Measurements from ENCODE around the gene PSMC4.
"Not testable (repeated sequence)": the region's sequence is repeated elsewhere in the genome, so short reads cannot be mapped to it uniquely, and the experiment has no call there.

Gene PSMC4

DNA sequence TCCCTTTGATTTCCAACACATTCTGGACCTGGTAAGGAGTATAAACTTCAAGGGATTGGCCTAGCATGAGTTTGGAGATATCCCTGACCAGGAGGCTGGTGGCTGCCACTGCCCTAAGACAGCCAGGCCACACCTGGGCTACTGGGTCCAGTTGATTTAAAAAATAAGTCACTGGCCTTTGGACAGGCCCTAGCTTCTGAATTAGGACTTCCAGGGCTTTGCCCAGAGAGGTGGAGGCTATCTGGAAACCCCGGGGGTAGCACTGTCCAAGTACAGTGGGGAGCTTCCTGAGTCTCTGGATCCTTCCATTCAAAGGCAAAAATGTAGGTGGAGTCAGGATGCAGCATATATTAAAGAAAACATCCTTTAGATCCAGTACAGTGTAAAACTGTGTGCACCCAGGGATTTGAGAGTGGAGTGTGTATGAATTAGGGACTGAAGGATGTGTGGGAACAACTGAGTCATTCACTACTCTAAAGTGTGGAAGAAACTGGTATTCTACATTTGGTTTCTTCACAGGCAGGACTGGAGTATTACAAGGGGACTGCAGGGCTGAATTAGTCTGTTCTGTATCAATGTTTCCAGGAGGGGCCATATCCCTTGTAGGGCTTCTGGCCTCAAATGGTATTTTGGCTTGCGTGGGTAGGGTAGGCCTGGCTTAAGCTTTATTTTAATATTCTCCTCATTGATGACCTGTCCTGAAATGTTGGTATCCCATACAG lies 21.8 kb upstream of the PSMC4 start:
- DNase-seq = no peak

- DNase-seq = no peak
These were observed 19.8 kb upstream of the PSMC4 start for GRCh38 chr19:39951065-39951650.

- no peak for DNase-seq
These were observed 19.3 kb upstream of the PSMC4 start for GRCh38 chr19:39951686-39952085.

DNA sequence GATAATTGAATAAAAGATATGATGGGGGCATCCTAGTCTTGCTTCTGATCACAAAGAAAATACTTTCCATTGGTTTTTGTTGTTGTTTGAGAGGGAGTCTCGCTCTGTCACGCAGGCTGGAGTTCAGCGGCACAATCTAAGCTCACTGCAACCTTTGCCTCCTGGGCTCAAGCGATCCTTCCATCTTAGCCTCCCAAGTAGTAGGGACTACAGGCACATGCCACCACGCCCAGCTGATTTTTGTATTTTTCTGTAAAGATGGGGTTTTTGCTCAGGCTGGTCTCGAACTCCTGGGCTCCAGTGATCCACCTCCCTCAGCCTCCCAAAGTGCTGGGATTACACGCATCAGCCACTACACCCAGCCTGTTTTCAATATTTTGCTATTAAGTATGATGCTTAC lies 17.1 kb upstream of the PSMC4 start:
- DNase-seq = no peak

DNA sequence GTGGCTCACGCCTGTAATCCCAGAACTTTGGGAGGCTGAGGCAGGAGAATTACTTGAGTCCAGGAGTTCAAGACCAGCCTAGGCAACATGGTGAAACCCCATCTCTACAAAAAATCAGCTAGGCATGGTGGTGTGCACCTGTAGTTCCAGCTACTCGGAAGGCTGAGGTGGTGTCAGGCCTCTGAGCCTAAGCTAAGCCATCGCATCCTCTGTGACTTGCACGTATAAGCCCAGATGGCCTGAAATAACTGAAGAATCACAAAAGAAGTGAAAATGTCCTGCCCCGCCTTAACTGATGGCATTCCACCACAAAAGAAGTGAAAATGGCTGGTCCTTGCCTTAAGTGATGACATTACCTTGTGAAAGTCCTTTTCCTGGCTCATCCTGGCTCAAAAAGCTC lies 13.1 kb upstream of the PSMC4 start:
- DNase-seq = not testable (repeated sequence)

- not testable (repeated sequence) for DNase-seq
These were observed 12.0 kb upstream of the PSMC4 start for GRCh38 chr19:39958942-39959341.

DNA sequence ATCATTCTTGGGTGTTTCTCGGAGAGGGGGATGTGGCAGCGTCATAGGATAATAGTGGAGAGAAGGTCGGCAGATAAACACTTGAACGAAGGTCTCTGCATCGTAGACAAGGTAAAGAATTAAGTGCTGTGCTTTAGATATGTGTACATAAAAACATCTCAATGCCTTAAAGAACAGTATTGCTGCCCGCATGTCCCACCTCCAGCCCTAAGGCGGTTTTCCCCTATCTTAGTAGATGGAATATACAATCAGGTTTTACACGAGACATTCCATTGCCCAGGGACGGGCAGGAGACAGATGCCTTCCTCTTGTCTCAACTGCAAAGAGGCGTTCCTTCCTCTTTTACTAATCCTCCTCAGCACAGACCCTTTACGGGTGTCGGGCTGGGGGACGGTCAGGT lies 11.6 kb upstream of the PSMC4 start:
- not testable (repeated sequence) for DNase-seq

GRCh38 chr19:39963898-39964297 lies 7.1 kb upstream of the PSMC4 start:
- DNase-seq = no peak

GRCh38 chr19:39966617-39967016 lies 4.3 kb upstream of the PSMC4 start:
- DNase-seq = no peak

DNA sequence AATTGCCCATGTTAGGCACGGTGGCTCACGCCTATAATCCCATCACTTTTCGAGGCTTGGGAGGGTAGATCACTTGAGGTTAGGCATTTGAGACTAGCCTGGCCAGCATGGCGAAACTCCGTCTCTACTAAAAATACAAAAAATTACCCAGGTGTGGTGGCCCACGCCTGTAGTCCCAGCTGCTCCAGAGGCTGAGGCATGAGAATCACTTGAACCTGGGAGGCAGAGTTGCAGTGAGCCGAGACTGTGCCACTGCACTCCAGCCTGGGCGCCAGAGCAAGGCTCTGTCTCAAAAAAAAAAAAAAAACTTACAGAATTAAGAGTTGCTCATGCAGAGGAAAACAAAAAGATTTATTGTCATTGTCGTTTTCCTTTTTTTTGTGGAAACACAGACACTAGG lies 3.4 kb upstream of the PSMC4 start:
- DNase-seq = no peak

DNA sequence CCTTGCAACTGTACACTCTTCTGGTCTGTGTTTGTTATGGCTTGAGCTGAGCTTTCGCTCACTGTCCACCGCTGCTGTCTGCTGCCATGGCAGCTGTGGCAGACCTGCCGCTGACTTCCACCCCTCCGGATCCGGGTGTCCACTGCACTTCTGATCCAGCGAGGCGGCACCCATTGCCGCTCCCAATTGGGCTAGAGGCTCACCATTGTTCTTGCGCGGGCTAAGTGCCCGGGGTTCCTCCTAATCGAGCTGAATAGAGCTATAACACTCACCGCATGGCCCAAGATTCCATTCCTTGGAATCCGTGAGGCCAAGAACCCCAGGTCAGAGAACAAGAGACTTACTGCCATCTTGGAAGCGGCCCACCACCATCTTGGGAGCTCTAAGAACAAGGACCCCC lies 2.2 kb upstream of the PSMC4 start:
- no peak for DNase-seq

GRCh38 chr19:39969266-39969665 lies 1.7 kb upstream of the PSMC4 start:
- DNase-seq = no peak

GRCh38 chr19:39969681-39970424 lies 1.1 kb upstream of the PSMC4 start:
- DNase-seq = no peak

- DNase-seq = peak in 1 of 2 experiments; percentile 42
These were observed 615 bp upstream of the PSMC4 start for GRCh38 chr19:39970425-39970674.

DNA sequence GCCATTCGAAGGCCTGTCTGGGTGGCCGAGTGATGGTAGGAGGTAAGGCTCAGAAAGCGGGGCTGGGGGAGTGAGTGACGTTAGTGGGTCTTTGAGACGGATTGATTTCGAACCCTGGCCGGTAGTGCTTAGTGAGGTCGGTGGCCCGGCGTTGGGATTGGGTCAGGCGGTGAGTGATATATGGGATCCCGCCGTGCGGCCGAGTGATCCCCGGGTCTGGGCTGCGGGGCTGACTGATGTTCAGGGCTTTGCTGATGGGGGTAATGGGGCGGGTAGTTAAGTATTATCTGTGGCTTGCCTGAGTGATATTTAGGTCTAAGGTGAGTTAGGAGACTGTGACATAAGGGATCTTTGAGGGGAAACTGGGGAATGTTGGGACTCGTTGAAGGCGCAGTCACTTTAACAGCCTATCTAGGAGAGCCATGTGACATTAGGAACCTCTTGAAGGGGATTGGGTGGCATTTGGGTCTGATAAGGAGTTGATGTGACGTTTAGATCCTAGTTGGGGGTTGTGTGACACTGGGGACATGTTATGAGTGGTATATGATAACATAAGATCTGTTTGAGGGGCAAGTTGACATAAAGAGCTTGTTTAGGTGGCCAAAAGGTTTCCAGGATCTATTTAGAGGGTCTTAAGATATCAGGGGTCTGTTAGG lies 543 bp downstream of the PSMC4 start:
- no peak for DNase-seq

GRCh38 chr19:39974377-39975155 lies 3.6 kb downstream of the PSMC4 start:
- no peak for DNase-seq

- DNase-seq = no peak
These were observed 11.9 kb downstream of the PSMC4 start for GRCh38 chr19:39982883-39983282.

DNA sequence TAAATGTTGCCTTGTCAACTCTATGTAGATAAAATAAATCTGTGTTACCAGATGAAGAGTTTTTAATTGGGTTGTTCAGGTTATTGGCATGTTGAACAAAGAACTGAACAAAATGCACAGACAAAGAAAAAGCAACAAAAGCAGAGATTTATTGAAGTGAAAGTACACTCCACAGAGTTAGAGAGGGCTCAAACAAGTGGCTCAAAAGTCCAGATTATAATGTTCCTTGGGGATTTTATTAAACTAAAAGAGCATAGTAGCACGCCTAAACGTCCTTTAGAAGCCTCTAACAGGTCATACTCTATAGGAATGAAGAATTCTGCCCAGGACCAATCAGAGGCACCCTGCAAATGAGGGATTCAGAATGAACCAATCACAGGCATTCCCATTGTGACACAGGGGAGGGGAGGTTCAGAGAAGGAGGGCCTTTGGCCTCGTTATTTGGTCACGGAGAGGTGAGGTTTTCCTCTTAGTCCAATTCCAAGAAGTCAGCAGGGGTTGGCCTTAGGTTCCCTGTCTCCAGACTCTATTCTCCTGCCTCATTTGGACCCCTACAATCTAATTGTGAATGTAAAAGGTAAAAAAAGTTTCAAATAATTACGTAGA lies 12.8 kb downstream of the PSMC4 start:
- no peak for DNase-seq

DNA sequence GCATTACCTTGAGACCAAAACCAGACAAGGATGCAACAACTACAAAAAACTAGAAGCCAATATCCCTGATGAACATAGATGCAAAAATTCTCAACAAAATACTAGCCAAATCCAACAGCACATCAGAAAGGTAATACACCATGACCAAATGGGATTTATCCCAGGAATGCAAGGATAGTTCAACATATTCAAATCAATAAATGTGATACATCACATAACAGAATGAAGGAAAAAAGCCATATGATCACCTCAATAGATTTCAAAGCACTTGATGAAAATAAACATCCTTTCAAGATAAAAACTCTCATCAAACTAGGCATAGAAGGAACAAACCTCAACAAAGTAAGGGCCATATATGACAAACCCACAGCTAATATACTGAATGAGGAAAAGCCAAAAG lies 15.7 kb downstream of the PSMC4 start:
- no peak for DNase-seq

GRCh38 chr19:39987167-39987566 lies 16.2 kb downstream of the PSMC4 start:
- DNase-seq = no peak

DNA sequence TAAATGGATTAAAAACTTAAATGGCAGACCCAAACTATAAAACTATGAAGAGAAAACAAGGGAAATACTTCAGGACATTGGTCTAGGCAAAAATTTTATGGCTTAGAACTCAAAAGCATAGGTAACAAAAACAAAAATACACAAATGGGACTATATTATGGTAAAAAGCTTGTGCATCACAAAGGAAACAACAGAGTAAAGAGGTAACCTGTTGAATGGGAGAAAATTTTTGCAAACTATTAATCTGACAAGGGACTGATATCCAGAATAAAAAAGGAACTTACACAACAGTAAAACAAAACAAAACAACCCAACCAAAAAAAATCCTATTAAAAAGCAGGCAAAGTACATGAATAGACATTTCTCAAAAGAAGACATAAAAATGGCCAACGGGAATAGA lies 16.6 kb downstream of the PSMC4 start:
- no peak for DNase-seq

DNA sequence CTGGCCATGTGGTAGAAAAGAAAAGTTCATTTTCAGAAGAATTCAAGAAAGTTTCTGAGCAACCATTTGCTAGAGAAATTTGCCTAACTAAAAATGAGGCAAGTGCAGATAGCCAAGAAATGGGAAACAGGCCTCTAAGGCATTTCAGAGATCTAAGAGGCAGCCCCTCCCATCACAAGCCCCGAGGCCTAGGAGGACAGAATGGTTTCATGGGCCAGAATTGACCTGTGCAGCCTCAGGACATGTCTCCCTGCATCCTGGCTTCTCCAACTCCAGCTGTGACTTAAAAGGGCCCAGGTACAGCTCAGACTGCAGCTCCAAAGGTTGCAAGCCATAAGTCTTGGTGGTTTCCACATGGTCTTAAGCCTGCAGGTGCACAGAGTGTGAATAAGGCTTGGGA lies 22.6 kb downstream of the PSMC4 start:
- no peak for DNase-seq

GRCh38 chr19:39994361-39994760 lies 23.4 kb downstream of the PSMC4 start:
- DNase-seq = no peak

Measured in SW 1271 (cell line).